GM23338 (cell line): ENCODE measurements around the gene FEM1B. TPM values are rescaled to one million over a fixed set of nuclear protein-coding genes. Genes with fewer than 3 reads are reported as not detected.

ENCODE experiments used
- ATAC-seq: fragments of 200-7000 bp; cut with Tn5 transposase; 3 replicates; pipeline ENCODE4 v1.9.1; 2020
- DNase-seq: peaks from one replicate; pipeline ENCODE4 v3.0.0-alpha.2; 2015; ENCODE audit warnings: low spot score
- H2AFZ ChIP-seq: fragments of 200-600 bp; sonication (generic); 2 replicates; pipeline ENCODE4 v1.8.0; 2016; ENCODE audit warnings: antibody characterized with exemption, mild to moderate bottlenecking, moderate library complexity
- H3F3A ChIP-seq: fragments of 200-600 bp; sonication (generic); replicated peaks from 2 replicates; pipeline ENCODE4 v1.8.0; 2017; ENCODE audit warnings: antibody characterized with exemption, mixed run types, low read depth
- H3K27ac ChIP-seq: fragments of 200-600 bp; sonication (generic); 2 replicates; pipeline ENCODE4 v1.6.1; 2016; ENCODE audit warnings: low read depth
- H3K27me3 ChIP-seq: fragments of 200-600 bp; sonication (generic); 2 replicates; pipeline ENCODE4 v1.8.0; 2016; ENCODE audit warnings: mild to moderate bottlenecking, mixed run types, moderate library complexity; ENCODE audit not compliant: insufficient read depth
- H3K36me3 ChIP-seq: fragments of 200-600 bp; sonication (generic); 2 replicates; pipeline ENCODE4 v1.8.0; 2016; ENCODE audit warnings: mild to moderate bottlenecking; ENCODE audit not compliant: insufficient read depth
- H3K4me1 ChIP-seq: fragments of 200-600 bp; sonication (generic); 2 replicates; pipeline ENCODE4 v1.8.0; 2016; ENCODE audit warnings: mild to moderate bottlenecking, moderate library complexity; ENCODE audit not compliant: insufficient read depth
- H3K4me2 ChIP-seq: fragments of 200-600 bp; sonication (generic); 2 replicates; pipeline ENCODE4 v1.7.1; 2017; ENCODE audit warnings: mixed run types
- H3K4me3 ChIP-seq: fragments of 200-600 bp; sonication (generic); 2 replicates; pipeline ENCODE4 v1.6.1; 2016; ENCODE audit warnings: mixed run types
- H3K79me2 ChIP-seq: fragments of 200-600 bp; sonication (generic); replicated peaks from 2 replicates; pipeline ENCODE4 v1.8.0; 2017; ENCODE audit warnings: mild to moderate bottlenecking; ENCODE audit not compliant: insufficient read depth
- H3K9me2 ChIP-seq: fragments of 200-600 bp; sonication (generic); 2 replicates; pipeline ENCODE4 v1.8.0; 2017; ENCODE audit not compliant: insufficient read depth
- H4K20me1 ChIP-seq: fragments of 200-600 bp; sonication (generic); replicated peaks from 2 replicates; pipeline ENCODE4 v1.8.0; 2017; ENCODE audit warnings: mild to moderate bottlenecking; ENCODE audit not compliant: insufficient read depth
- H3K27ac Mint-ChIP-seq: 2 replicates; pipeline ENCODE4 v1.8.0; 2020; ENCODE audit warnings: inconsistent platforms, mild to moderate bottlenecking, moderate library complexity, mixed read lengths
- H3K27me3 Mint-ChIP-seq: 3 replicates; pipeline ENCODE4 v1.8.0; 2022; ENCODE audit warnings: low read depth, mild to moderate bottlenecking, moderate library complexity, mixed read lengths, inconsistent platforms; ENCODE audit not compliant: insufficient read depth, poor library complexity
- H3K36me3 Mint-ChIP-seq: 3 replicates; pipeline ENCODE4 v1.8.0; 2021; ENCODE audit warnings: low read depth, mild to moderate bottlenecking, inconsistent platforms, moderate library complexity, mixed read lengths
- H3K4me1 Mint-ChIP-seq: 3 replicates; pipeline ENCODE4 v1.8.0; 2020; ENCODE audit warnings: mild to moderate bottlenecking, inconsistent platforms, mixed read lengths
- H3K4me3 Mint-ChIP-seq: 3 replicates; pipeline ENCODE4 v1.8.0; 2021; ENCODE audit warnings: moderate library complexity, mild to moderate bottlenecking, inconsistent platforms, mixed read lengths
- H3K9me3 Mint-ChIP-seq: 3 replicates; pipeline ENCODE4 v1.8.0; 2020; ENCODE audit warnings: moderate library complexity, mild to moderate bottlenecking, inconsistent platforms, mixed read lengths
- CREB1 ChIP-seq: fragments of 250-450 bp; sonication (Bioruptor Pico); IDR thresholded peaks from 2 replicates; pipeline ENCODE4 v1.5.0; 2020; ENCODE audit warnings: low read depth, mild to moderate bottlenecking, moderate library complexity
- CTCF ChIP-seq, 2 experiments: fragments of 200-600 bp in 1 of 2; sonication (generic) in 1 of 2; conservative IDR thresholded peaks; 2 replicates each; pipeline versions ENCODE4 v1.5.1 to v1.6.1; 2016 to 2017; ENCODE audit warnings: antibody characterized with exemption in 2 of 2, low read depth in 2 of 2, mild to moderate bottlenecking in 2 of 2, moderate library complexity in 1 of 2
- EZH2 ChIP-seq: fragments of 200-600 bp; sonication (generic); IDR thresholded peaks from one replicate; pipeline ENCODE4 v1.8.0; 2017; ENCODE audit warnings: antibody characterized with exemption, mild to moderate bottlenecking, low read depth; ENCODE audit not compliant: unreplicated experiment
- EZH2phosphoT487 ChIP-seq: fragments of 200-600 bp; sonication (generic); IDR thresholded peaks from one replicate; pipeline ENCODE4 v1.8.1; 2018; ENCODE audit warnings: antibody characterized with exemption; ENCODE audit not compliant: unreplicated experiment
- JUNB ChIP-seq: IDR thresholded peaks from one replicate; pipeline ENCODE4 v1.6.1; 2016; ENCODE audit warnings: antibody characterized with exemption; ENCODE audit not compliant: unreplicated experiment
- NANOG ChIP-seq: IDR thresholded peaks from 2 replicates; pipeline ENCODE4 v1.6.1; 2016; ENCODE audit warnings: antibody characterized with exemption, borderline replicate concordance
- POLR2AphosphoS5 ChIP-seq: IDR thresholded peaks from 2 replicates; pipeline ENCODE4 v1.6.1; 2016; ENCODE audit warnings: antibody characterized with exemption, low read depth
- REST ChIP-seq: IDR thresholded peaks from one replicate; pipeline ENCODE4 v1.6.1; 2018; ENCODE audit warnings: antibody characterized with exemption; ENCODE audit not compliant: unreplicated experiment
- STAT1 ChIP-seq: IDR thresholded peaks from one replicate; pipeline ENCODE4 v1.6.1; 2016; ENCODE audit warnings: antibody characterized with exemption; ENCODE audit not compliant: unreplicated experiment
- ZNF114 ChIP-seq: fragments of 250-450 bp; sonication (Bioruptor Pico); IDR thresholded peaks from 2 replicates; pipeline ENCODE4 v1.5.0; 2020; ENCODE audit warnings: mild to moderate bottlenecking, moderate library complexity
- ZNF331 ChIP-seq: fragments of 250-450 bp; sonication (Bioruptor Pico); IDR thresholded peaks from 2 replicates; pipeline ENCODE4 v1.5.0; 2020; ENCODE audit warnings: low read depth, mild to moderate bottlenecking, moderate library complexity
- ZNF462 ChIP-seq: fragments of 250-450 bp; sonication (Bioruptor Pico); IDR thresholded peaks from 2 replicates; pipeline ENCODE4 v1.5.0; 2020; ENCODE audit warnings: mild to moderate bottlenecking, moderate library complexity
- polyA plus RNA-seq: library from polyadenylated mRNA; unstranded; fragments of >200 nt; fragmentation: Nextera tagmentation; extraction: Ambion mirVana; gene quantifications from 2 replicates; pipeline ENCODE4 v1.2.1, GENCODE V29; 2016
- total RNA-seq: library from RNA; depleted of rRNA; stranded (reverse); fragments of >200 nt; shearing (Covaris generic); gene quantifications from 2 replicates; pipeline ENCODE4 v1.2.3, GENCODE V29; 2014

The FEM1B gene
- total and polyA plus RNA-seq, 2 experiments from 2014 or later, result 13.0 to 82.0 TPM

- TF ChIP-seq REST, result no peak
- TF ChIP-seq CREB1 (CRISPR knock-in tag), result no peak
- TF ChIP-seq CTCF (conservative IDR thresholded peaks at IDR 0.05; ENCODE audit: low read depth in 2 of 2), result no peak
- no peak for TF ChIP-seq STAT1
- TF ChIP-seq POLR2AphosphoS5, result no peak
- no peak for TF ChIP-seq EZH2
Observed at GRCh38 chr15:68261241-68261640, 16.3 kb upstream of the FEM1B start (continued).

- H3K27me3 ChIP-seq, result no peaks in the 10 kb centered on the region
- no peaks in the 10 kb centered on the region for H3K36me3 Mint-ChIP-seq
- peaks cover 39% of the 10 kb centered on the region for H3K4me1 Mint-ChIP-seq
- no peaks in the 10 kb centered on the region for H3K79me2 ChIP-seq
- H3K9me3 Mint-ChIP-seq, result no peaks in the 10 kb centered on the region
- H2AFZ ChIP-seq, result no peak overlapping the region
- H3K27ac Mint-ChIP-seq, result no peak overlapping the region; the same call in 1 of the 2 replicates
- no peaks in the 10 kb centered on the region for H3K27me3 Mint-ChIP-seq
- H3K4me2 ChIP-seq, result no peak overlapping the region
- peaks cover 31% of the 10 kb centered on the region for H3K4me1 ChIP-seq
- no peaks in the 10 kb centered on the region for H4K20me1 ChIP-seq
- H3K4me3 Mint-ChIP-seq, result no peak overlapping the region
- DNase-seq (no peak), ATAC-seq (no peak)
- no peak overlapping the region for H3K4me3 ChIP-seq
- peak overlapping the region; percentile 64; the same call in 1 of the 2 replicates for H3K27ac ChIP-seq
- TF ChIP-seq NANOG (no peak), POLR2AphosphoS5 (no peak), ZNF331 (CRISPR knock-in tag) (no peak), ZNF462 (CRISPR knock-in tag) (no peak), EZH2phosphoT487 (no peak), ZNF114 (no peak), CREB1 (CRISPR knock-in tag) (no peak), JUNB (no peak), STAT1 (no peak)
- H3K9me2 ChIP-seq, result no peaks in the 10 kb centered on the region
- H3F3A ChIP-seq, result no peaks in the 10 kb centered on the region
- no peaks in the 10 kb centered on the region for H3K36me3 ChIP-seq
Observed at GRCh38 chr15:68261980-68262379, 15.6 kb upstream of the FEM1B start.
